Measurements from ENCODE around the gene SLC6A1.

SLC6A1 gene

DNA sequence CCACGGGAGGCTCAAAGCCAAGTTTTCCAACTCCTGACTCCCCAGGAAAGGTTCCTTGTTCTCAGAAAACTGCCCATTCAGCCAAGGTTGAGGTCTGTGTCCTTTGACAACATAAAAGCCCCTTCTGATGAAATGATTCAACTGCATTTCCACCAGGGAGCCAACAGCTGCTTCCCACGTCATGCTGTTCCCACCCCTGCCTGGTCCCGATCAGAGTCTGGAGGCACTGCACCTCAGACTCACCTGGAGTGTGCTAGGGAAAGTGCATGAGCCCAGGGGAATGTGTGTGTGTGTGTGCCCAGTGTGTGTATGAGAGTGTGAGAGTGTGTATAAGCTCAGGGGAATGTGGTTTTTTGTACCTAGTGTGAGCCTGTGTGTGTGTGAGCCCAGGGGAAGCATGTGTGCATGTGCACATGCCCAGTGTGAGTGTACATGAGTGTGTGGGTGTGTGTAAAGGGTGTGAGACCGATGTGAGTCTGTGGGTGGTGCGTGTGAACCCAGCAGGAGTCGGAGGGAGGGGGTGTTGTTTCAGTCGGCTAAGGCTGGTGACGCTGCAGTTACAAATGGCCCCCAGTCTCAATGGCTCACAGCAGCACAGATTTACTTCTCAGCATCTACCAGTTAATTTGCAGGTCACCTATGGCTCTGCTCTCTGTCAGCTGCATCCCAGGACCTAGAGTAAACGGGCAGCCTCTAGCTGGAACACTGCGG is 20.3 kb upstream of the SLC6A1 start:
- TF ChIP-seq, protein P1, sequence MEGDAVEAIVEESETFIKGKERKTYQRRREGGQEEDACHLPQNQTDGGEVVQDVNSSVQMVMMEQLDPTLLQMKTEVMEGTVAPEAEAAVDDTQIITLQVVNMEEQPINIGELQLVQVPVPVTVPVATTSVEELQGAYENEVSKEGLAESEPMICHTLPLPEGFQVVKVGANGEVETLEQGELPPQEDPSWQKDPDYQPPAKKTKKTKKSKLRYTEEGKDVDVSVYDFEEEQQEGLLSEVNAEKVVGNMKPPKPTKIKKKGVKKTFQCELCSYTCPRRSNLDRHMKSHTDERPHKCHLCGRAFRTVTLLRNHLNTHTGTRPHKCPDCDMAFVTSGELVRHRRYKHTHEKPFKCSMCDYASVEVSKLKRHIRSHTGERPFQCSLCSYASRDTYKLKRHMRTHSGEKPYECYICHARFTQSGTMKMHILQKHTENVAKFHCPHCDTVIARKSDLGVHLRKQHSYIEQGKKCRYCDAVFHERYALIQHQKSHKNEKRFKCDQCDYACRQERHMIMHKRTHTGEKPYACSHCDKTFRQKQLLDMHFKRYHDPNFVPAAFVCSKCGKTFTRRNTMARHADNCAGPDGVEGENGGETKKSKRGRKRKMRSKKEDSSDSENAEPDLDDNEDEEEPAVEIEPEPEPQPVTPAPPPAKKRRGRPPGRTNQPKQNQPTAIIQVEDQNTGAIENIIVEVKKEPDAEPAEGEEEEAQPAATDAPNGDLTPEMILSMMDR (IDR thresholded peaks at IDR 0.05; ENCODE audit: insufficient read depth, low read length, poor library complexity, severe bottlenecking), result no peak
- Histone ChIP-seq H3K27me3 (replicated peaks; ENCODE audit: control insufficient read depth, insufficient read depth, low read length) (no peaks in the 10 kb centered on the region), H3K36me3 (ENCODE audit: control insufficient read depth, insufficient read depth, low read length) (no peaks in the 10 kb centered on the region), H3K4me3 (replicated peaks; ENCODE audit: low read depth, low read length) (no peak overlapping the region)
- DNase-seq (ENCODE audit: extremely low read depth, insufficient read length), result no peak

DNA sequence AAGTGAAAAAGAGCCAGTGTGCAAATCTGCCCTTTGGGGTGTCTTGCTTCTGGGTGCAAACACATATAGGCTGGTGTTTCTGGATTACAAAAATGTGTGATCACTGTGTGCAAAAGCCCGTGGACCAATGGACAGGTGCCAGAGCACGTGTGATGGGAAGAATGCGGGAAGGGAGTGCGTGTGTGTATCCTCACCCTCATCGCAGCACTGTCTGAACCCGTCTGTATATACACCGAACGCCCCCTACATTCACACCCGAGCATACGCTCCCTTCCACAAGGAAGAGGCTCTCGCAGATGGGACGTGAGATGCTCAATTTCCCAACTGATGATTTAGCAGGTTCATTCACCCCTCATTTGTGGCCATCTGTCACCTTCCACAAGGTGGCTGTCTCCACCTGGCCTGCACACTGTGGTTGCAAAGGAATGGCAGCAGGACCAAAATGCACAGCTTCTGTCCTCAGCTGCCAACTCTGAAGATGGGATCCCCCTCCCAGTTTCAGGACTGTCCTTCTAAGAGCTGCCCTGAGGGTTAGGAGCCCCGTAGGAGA is 19.4 kb upstream of the SLC6A1 start:
- Histone ChIP-seq H3K4me3 (replicated peaks; ENCODE audit: low read depth, low read length) (no peak overlapping the region), H3K27me3 (replicated peaks; ENCODE audit: control insufficient read depth, insufficient read depth, low read length) (no peaks in the 10 kb centered on the region), H3K36me3 (ENCODE audit: control insufficient read depth, insufficient read depth, low read length) (no peaks in the 10 kb centered on the region)
- no peak for DNase-seq (ENCODE audit: extremely low read depth, insufficient read length)
- TF ChIP-seq, protein P1 (IDR thresholded peaks at IDR 0.05; ENCODE audit: insufficient read depth, low read length, poor library complexity, severe bottlenecking), result no peak

DNA sequence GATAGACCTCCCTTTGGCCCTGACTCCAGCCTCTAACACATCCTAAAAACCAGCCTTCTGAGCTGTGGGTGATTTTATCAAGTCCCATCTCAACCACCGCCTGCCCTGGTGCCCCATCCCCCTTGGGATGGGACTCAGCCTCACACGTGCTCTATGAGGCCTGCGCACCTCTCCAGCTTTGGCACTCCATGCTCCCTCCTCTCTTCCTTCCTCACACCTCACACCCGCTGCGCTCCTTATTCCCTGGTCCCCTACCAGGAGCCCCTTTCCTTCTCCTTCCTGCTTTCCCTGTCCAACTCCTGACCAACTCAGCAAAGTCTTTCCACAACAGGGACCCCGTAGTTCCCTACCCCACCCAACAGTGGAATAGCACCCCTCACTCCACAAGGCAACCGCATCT is 18.4 kb upstream of the SLC6A1 start:
- no peak for DNase-seq (ENCODE audit: extremely low read depth, insufficient read length)
- Histone ChIP-seq H3K27me3 (replicated peaks; ENCODE audit: control insufficient read depth, insufficient read depth, low read length) (no peaks in the 10 kb centered on the region), H3K36me3 (ENCODE audit: control insufficient read depth, insufficient read depth, low read length) (no peaks in the 10 kb centered on the region), H3K4me3 (replicated peaks; ENCODE audit: low read depth, low read length) (no peak overlapping the region)
- TF ChIP-seq, protein P1 (IDR thresholded peaks at IDR 0.05; ENCODE audit: insufficient read depth, low read length, poor library complexity, severe bottlenecking), result no peak

DNA sequence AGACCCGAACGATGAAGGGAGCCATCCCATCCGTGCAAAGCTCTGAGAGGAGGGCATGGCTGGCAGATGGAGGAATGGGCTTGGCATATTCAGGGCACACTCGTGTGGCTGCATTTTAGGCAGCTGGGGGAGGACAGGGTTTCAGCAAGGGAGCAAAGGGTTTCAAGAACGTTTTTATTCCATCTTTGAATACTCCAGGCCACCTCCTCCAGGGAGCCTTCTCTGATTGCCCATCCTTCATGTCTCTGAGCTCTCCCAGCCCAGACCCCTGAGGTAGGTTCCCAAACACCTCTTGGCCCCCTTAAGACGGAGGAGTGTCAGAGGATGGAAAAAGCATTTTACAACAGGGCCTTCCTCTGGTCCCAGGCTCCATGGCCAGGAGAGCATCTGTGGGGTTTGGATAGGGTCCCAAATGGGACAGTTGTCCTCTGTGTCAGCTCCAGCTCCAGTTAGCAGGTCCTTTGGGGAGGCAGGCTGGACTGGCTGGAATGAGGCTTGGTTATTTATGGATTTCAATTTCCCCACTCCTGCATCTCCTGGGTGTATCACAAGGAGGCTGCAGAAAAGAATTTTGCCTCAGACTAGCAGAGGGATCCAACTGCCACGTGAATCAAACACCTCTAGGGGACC is 17.7 kb upstream of the SLC6A1 start:
- TF ChIP-seq, protein P1 (IDR thresholded peaks at IDR 0.05; ENCODE audit: insufficient read depth, low read length, poor library complexity, severe bottlenecking), result no peak
- Histone ChIP-seq H3K36me3 (ENCODE audit: control insufficient read depth, insufficient read depth, low read length) (no peaks in the 10 kb centered on the region), H3K27me3 (replicated peaks; ENCODE audit: control insufficient read depth, insufficient read depth, low read length) (no peaks in the 10 kb centered on the region), H3K4me3 (replicated peaks; ENCODE audit: low read depth, low read length) (no peak overlapping the region)
- no peak for DNase-seq (ENCODE audit: extremely low read depth, insufficient read length)

DNA sequence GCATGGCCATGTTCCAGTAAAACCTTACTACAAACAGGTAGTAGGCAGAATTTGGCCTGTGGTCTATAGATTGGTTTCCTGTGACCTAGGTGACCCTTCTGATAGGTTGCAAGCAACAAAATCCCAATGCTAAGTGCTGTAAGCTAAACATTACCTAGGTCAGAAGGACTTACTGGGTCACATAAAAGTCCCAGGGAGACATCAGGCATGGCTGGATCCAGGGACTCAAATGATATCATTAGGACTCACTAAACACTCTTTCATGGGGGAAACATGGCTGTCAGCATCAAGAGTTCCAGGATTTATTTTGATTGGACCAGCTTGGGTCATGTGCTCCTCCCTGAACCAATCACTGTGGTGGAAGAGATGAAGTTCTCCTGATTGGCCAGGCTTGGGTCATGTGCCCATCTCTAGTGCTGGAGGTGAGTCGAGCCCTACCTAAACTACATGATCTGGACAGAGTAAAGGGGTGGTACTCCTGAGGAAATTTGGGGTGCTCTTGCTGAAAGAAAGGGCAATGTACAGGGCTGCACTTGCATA is 16.8 kb upstream of the SLC6A1 start:
- H3K4me3 ChIP-seq (replicated peaks; ENCODE audit: low read depth, low read length), result no peak overlapping the region
- TF ChIP-seq, protein P1 (IDR thresholded peaks at IDR 0.05; ENCODE audit: insufficient read depth, low read length, poor library complexity, severe bottlenecking), result no peak
- no peaks in the 10 kb centered on the region for H3K36me3 ChIP-seq (ENCODE audit: control insufficient read depth, insufficient read depth, low read length)
- DNase-seq (ENCODE audit: extremely low read depth, insufficient read length), result no peak
- H3K27me3 ChIP-seq (replicated peaks; ENCODE audit: control insufficient read depth, insufficient read depth, low read length), result no peaks in the 10 kb centered on the region
